Measurements from ENCODE around the gene RPL13. TPM values are rescaled to one million over a fixed set of nuclear protein-coding genes. Genes with fewer than 3 reads are reported as not detected.

RPL13 gene
- total and polyA plus RNA-seq, 9 of the 15 experiments (the other 6 are each of a cell fraction or from before 2014, with no cell fraction given) = 227 to 6,042 (median 1,633) TPM

DNA sequence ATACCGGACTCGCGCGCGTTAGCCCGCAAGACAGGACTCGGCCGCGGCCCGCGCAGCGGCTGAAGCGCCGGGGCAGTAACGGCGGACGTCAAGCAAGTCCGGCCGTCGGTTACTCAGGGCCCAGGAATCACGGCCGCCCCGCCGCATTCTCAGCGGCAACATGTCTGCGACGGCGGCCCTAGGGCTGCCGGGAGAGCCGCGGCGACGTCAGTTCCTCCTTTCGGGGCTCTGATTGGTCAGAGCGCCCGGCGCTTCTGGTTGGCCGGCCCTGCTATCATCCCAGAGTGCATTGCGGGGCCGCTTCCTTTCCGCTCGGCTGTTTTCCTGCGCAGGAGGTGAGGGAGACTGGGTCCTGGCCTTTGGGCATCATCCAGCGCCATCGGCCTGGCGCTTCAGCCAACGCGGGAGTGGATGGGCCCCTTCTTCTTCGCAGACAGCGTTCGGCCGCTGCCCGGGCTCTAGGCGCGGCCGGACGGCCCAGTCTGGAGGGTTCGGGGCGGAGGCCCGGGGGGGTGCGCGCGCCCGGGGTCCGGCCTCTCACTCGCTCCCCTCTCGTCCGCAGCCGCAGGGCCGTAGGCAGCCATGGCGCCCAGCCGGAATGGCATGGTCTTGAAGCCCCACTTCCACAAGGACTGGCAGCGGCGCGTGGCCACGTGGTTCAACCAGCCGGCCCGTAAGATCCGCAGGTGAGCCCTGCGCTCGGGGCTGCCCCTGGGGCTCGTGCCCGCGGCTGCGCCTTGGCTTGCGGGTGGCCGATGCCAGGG is at the start of gene RPL13 (continued):
- TF ChIP-seq, protein P1, sequence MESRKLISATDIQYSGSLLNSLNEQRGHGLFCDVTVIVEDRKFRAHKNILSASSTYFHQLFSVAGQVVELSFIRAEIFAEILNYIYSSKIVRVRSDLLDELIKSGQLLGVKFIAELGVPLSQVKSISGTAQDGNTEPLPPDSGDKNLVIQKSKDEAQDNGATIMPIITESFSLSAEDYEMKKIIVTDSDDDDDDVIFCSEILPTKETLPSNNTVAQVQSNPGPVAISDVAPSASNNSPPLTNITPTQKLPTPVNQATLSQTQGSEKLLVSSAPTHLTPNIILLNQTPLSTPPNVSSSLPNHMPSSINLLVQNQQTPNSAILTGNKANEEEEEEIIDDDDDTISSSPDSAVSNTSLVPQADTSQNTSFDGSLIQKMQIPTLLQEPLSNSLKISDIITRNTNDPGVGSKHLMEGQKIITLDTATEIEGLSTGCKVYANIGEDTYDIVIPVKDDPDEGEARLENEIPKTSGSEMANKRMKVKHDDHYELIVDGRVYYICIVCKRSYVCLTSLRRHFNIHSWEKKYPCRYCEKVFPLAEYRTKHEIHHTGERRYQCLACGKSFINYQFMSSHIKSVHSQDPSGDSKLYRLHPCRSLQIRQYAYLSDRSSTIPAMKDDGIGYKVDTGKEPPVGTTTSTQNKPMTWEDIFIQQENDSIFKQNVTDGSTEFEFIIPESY (CRISPR knock-in tag; IDR thresholded peaks at IDR 0.05) = peak; percentile 35; the same call in 1 of the 2 replicates
- TF ChIP-seq CBX3 (IDR thresholded peaks at IDR 0.05; ENCODE audit: borderline replicate concordance in 1 of 2, low read length in 2 of 2) = peak in 1 of 2 experiments; percentile 42; a peak in 2 of 3 replicates
- TF ChIP-seq SIN3A (IDR thresholded peaks at IDR 0.05; ENCODE audit: borderline replicate concordance in 2 of 2, control insufficient read depth in 1 of 2, low read depth in 2 of 2, low read length in 2 of 2) = 0 out of 4 replicates have a peak, but pooled peaks have one; percentile 4 to 18
- TF ChIP-seq CCAR2 (IDR thresholded peaks at IDR 0.05; ENCODE audit: low read depth, low read length) = no peak
- peak; percentile 53; the same call in 1 of the 2 replicates for TF ChIP-seq ZBTB7A (IDR thresholded peaks at IDR 0.05; ENCODE audit: borderline replicate concordance, control insufficient read depth, low read depth, low read length)
- no peak for TF ChIP-seq HDAC8 (tag; IDR thresholded peaks at IDR 0.05)
- TF ChIP-seq POLR2B (IDR thresholded peaks at IDR 0.05; ENCODE audit: low read depth, partially characterized antibody) = peak; percentile 99
- TF ChIP-seq, protein P2, sequence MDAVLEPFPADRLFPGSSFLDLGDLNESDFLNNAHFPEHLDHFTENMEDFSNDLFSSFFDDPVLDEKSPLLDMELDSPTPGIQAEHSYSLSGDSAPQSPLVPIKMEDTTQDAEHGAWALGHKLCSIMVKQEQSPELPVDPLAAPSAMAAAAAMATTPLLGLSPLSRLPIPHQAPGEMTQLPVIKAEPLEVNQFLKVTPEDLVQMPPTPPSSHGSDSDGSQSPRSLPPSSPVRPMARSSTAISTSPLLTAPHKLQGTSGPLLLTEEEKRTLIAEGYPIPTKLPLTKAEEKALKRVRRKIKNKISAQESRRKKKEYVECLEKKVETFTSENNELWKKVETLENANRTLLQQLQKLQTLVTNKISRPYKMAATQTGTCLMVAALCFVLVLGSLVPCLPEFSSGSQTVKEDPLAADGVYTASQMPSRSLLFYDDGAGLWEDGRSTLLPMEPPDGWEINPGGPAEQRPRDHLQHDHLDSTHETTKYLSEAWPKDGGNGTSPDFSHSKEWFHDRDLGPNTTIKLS (IDR thresholded peaks at IDR 0.05; ENCODE audit: borderline replicate concordance, low read depth) = peak; percentile 71; the same call in 1 of the 2 replicates
- TF ChIP-seq SOX6 (IDR thresholded peaks at IDR 0.05) = peak; percentile 55; the same call in 1 of the 2 replicates
- no peak for TF ChIP-seq SAFB (IDR thresholded peaks at IDR 0.05; ENCODE audit: borderline replicate concordance, low read depth, low read length)
- TF ChIP-seq ETS2 (tag; IDR thresholded peaks at IDR 0.05; ENCODE audit: borderline replicate concordance, poor library complexity, severe bottlenecking) = peak; percentile 79
- TF ChIP-seq ZNF41 (CRISPR knock-in tag; conservative IDR thresholded peaks at IDR 0.05) = no peak
- TF ChIP-seq SRSF1 (IDR thresholded peaks at IDR 0.05; ENCODE audit: low read depth, low read length) = 0 out of 2 replicates have a peak, but pooled peaks have one; percentile 88
- TF ChIP-seq, protein P3, sequence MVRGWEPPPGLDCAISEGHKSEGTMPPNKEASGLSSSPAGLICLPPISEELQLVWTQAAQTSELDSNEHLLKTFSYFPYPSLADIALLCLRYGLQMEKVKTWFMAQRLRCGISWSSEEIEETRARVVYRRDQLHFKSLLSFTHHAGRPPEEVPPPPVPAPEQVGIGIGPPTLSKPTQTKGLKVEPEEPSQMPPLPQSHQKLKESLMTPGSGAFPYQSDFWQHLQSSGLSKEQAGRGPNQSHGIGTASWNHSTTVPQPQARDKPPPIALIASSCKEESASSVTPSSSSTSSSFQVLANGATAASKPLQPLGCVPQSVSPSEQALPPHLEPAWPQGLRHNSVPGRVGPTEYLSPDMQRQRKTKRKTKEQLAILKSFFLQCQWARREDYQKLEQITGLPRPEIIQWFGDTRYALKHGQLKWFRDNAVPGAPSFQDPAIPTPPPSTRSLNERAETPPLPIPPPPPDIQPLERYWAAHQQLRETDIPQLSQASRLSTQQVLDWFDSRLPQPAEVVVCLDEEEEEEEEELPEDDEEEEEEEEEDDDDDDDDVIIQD (CRISPR knock-in tag; IDR thresholded peaks at IDR 0.05) = no peak
- TF ChIP-seq, protein P4, sequence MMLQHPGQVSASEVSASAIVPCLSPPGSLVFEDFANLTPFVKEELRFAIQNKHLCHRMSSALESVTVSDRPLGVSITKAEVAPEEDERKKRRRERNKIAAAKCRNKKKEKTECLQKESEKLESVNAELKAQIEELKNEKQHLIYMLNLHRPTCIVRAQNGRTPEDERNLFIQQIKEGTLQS (IDR thresholded peaks at IDR 0.05) = no peak
- TF ChIP-seq, protein P4 (CRISPR knock-in tag; conservative IDR thresholded peaks at IDR 0.05) = peak; percentile 73
- TF ChIP-seq ZNF12 (CRISPR knock-in tag; IDR thresholded peaks at IDR 0.05) = peak; percentile 12; the same call in 1 of the 2 replicates
- no peak for TF ChIP-seq RUNX1 (IDR thresholded peaks at IDR 0.05; ENCODE audit: low read depth)
- TF ChIP-seq XRCC3 (IDR thresholded peaks at IDR 0.05) = no peak
